K562 (cell line): ENCODE measurements around the gene MPHOSPH9. TPM values are rescaled to one million over a fixed set of nuclear protein-coding genes. Genes with fewer than 3 reads are reported as not detected.

Experiments
- ATAC-seq: fragments of 200-7000 bp; cut with Tn5 transposase; 3 replicates; pipeline ENCODE4 v1.9.1; 2020; ENCODE audit warnings: moderate library complexity
- BruUV-seq: library from RNA; stranded (reverse); fragments of 400-500 nt; replicated peaks from 2 replicates; lab custom pipeline; 2021; lab: Mats Ljungman, UMichigan
- CTCF ChIA-PET: fragments of 300-600 bp; formaldehyde crosslinking; extraction: SDS; loops from one replicate; lab custom pipeline; 2021; ENCODE audit warnings: low intra/inter-chr PET ratio; lab: Yijun Ruan, JAX
- POLR2A ChIA-PET: fragments of 300-600, 350-650 bp; sonication (Branson Sonifier 250); formaldehyde crosslinking; extraction: SDS; loops from one replicate; lab custom pipeline; 2021; ENCODE audit warnings: antibody characterized with exemption, inconsistent platforms; lab: Yijun Ruan, JAX
- DNase-seq, 4 experiments: peaks; one replicate each; pipeline versions ENCODE4 v3.0.0 to v3.0.0-alpha.2; 2011 to 2018; ENCODE audit warnings: low spot score in 3 of 4, mixed read lengths in 3 of 4; ENCODE audit errors: extremely low read depth in 1 of 4
- FAIRE-seq: peaks from 2 replicates; lab custom pipeline; 2011; peaks lifted over from hg19 to GRCh38; lab: Jason Lieb, UNC
- H2AFZ ChIP-seq: 2 replicates; pipeline ENCODE4 v1.6.0; 2011; ENCODE audit warnings: low read depth, low read length, control low read depth, inconsistent platforms
- H3K27ac ChIP-seq: fragments of 200-600 bp; 3 replicates; pipeline ENCODE4 v1.8.0; 2011; ENCODE audit warnings: low read depth, mild to moderate bottlenecking, control low read depth, inconsistent platforms, low read length, moderate library complexity, mixed read lengths; ENCODE audit errors: extremely low read depth
- H3K27me3 ChIP-seq, 2 experiments: fragments of 300-600 bp in 1 of 2; 2 replicates in 1 of 2; 3 replicates in 1 of 2; pipeline versions ENCODE4 v1.6.0 to v1.8.0; 2011; ENCODE audit warnings: inconsistent platforms in 2 of 2, low read length in 2 of 2, mild to moderate bottlenecking in 1 of 2, mixed read lengths in 1 of 2, moderate library complexity in 1 of 2; ENCODE audit not compliant: control insufficient read depth in 2 of 2, insufficient read depth in 2 of 2
- H3K36me3 ChIP-seq: fragments of 300-600 bp; 3 replicates; pipeline ENCODE4 v1.8.0; 2011; ENCODE audit warnings: mild to moderate bottlenecking, low read length, inconsistent platforms; ENCODE audit not compliant: control insufficient read depth, insufficient read depth
- H3K4me1 ChIP-seq, 2 experiments: fragments of 200-600 bp in 1 of 2; replicated peaks in 1 of 2; 2 replicates in 1 of 2; 3 replicates in 1 of 2; pipeline versions ENCODE4 v1.5.1 to v1.8.0; 2011; ENCODE audit warnings: inconsistent platforms in 2 of 2, low read length in 2 of 2, mild to moderate bottlenecking in 1 of 2, mixed read lengths in 1 of 2, moderate library complexity in 1 of 2; ENCODE audit not compliant: control insufficient read depth in 2 of 2, insufficient read depth in 2 of 2
- H3K4me2 ChIP-seq: 2 replicates; pipeline ENCODE4 v1.6.1; 2011; ENCODE audit warnings: low read length, control low read depth, inconsistent platforms, mixed read lengths; ENCODE audit not compliant: insufficient read depth
- H3K4me3 ChIP-seq: fragments of 200-600 bp; sonication (generic), shearing (Covaris generic); 2 replicates; pipeline ENCODE4 v1.5.1; 2016; ENCODE audit warnings: control low read depth, inconsistent platforms
- H3K79me2 ChIP-seq: fragments of 200-600 bp; 3 replicates; pipeline ENCODE4 v1.8.0; 2011; ENCODE audit warnings: low read length, inconsistent platforms; ENCODE audit not compliant: control insufficient read depth, insufficient read depth
- H3K9ac ChIP-seq, 2 experiments: 2 replicates each; pipeline versions ENCODE4 v1.6.0 to v1.6.1; 2011; ENCODE audit warnings: low read depth in 2 of 2, low read length in 2 of 2, control low read depth in 1 of 2, inconsistent platforms in 1 of 2, mild to moderate bottlenecking in 1 of 2, mixed read lengths in 1 of 2; ENCODE audit not compliant: insufficient read depth in 1 of 2
- H3K9me1 ChIP-seq: one replicate; pipeline ENCODE4 v1.6.0; 2011; ENCODE audit warnings: inconsistent platforms, mild to moderate bottlenecking, low read length, moderate library complexity; ENCODE audit not compliant: control insufficient read depth, insufficient read depth
- H3K9me3 ChIP-seq: replicated peaks from 2 replicates; pipeline ENCODE4 v1.5.1; 2011; ENCODE audit warnings: low read depth, low read length, inconsistent platforms; ENCODE audit not compliant: control insufficient read depth, insufficient read depth
- H4K20me1 ChIP-seq: replicated peaks from 2 replicates; pipeline ENCODE4 v1.6.1; 2011; ENCODE audit warnings: low read length, inconsistent platforms, mixed read lengths; ENCODE audit not compliant: control insufficient read depth, insufficient read depth
- DPF2 ChIP-seq: fragments of 450-650 bp; IDR thresholded peaks from 2 replicates; pipeline ENCODE4 v1.6.1; 2016
- SMAD2 ChIP-seq: fragments of 150-350 bp; IDR thresholded peaks from 2 replicates; pipeline ENCODE4 v1.6.1; 2014; ENCODE audit warnings: low read depth, mild to moderate bottlenecking, low read length
- SMAD3 ChIP-seq: fragments of 450-650 bp; formaldehyde crosslinking; conservative IDR thresholded peaks from 2 replicates; pipeline ENCODE4 v1.4.0; 2020; ENCODE audit warnings: mild to moderate bottlenecking
- ZFPM2 ChIP-seq: fragments of 250-450 bp; sonication (Bioruptor Pico); IDR thresholded peaks from 2 replicates; pipeline ENCODE4 v1.5.1; 2022; ENCODE audit warnings: mild to moderate bottlenecking
- ZFX ChIP-seq: sonication (generic); formaldehyde crosslinking; IDR thresholded peaks from 2 replicates; pipeline ENCODE4 v1.8.0; 2022; ENCODE audit warnings: mild to moderate bottlenecking, missing genetic modification reagents, moderate library complexity
- ZNF76 ChIP-seq: fragments of 250-450 bp; sonication (Bioruptor Pico); IDR thresholded peaks from 2 replicates; pipeline ENCODE4 v1.4.0; 2020; ENCODE audit warnings: mild to moderate bottlenecking, moderate library complexity, borderline replicate concordance
- WGBS: fragments of 100-300 bp; shearing (Covaris generic); methylation state at CpG from one replicate; pipeline ENCODE4 v1.1.6; 2016; ENCODE audit warnings: low coverage, mixed read lengths; ENCODE audit not compliant: insufficient coverage; ENCODE audit errors: missing lambda C conversion rate; 5-methylcytosine and 5-hydroxymethylcytosine counted together
- in situ Hi-C: fragments of 300-500 bp; cut with MboI; formaldehyde crosslinking; loops from 4 replicates; pipeline ENCODE4 v1.15.0; 2018; ENCODE audit warnings: inconsistent platforms, mixed read lengths
- intact Hi-C: fragments of 100-400 bp; cut with micrococcal nuclease; formaldehyde crosslinking; loops from 2 replicates; pipeline ENCODE4 v1.14.2; 2022
- polyA plus RNA-seq, 8 experiments: library from polyadenylated mRNA; depleted of rRNA in 4 of 8; stranded (reverse) in 5 of 8; unstranded in 3 of 8; fragments of >200 nt; fragmentation: Nextera tagmentation in 2 of 8; fragmentation: Illumina TruSeq in 1 of 8; extraction: Ambion mirVana in 2 of 8; extraction: Trizol in 1 of 8; gene quantifications; 2 replicates each; pipeline versions ENCODE4 v1.2.1 to v1.2.3, GENCODE V29; 2011 to 2014; ENCODE audit warnings: inconsistent platforms in 1 of 8, missing spikeins in 1 of 8
- total RNA-seq, 7 experiments: library from RNA; depleted of rRNA in 6 of 7; stranded (reverse); fragments of >200 nt in 6 of 7; fragmentation: Illumina TruSeq in 2 of 7; extraction: Trizol in 2 of 7; gene quantifications; 2 replicates each; pipeline versions ENCODE4 v1.2.1 to v1.2.3, GENCODE V29; 2011 to 2021; ENCODE audit warnings: low replicate concordance in 1 of 7

Gene MPHOSPH9
- total and polyA plus RNA-seq, 9 of the 15 experiments (the other 6 are each of a cell fraction or from before 2014, with no cell fraction given): 14.2 to 103 (median 54.5) TPM

GRCh38 chr12:123142518-123142840, 90.5 kb downstream of the MPHOSPH9 start:
- ATAC-seq (no peak), DNase-seq (no peak)
- H3K4me1 ChIP-seq: peaks cover 11 to 35% of the 10 kb centered on the region in 2 experiments; a peak in 4 of 5 replicates
- H3K79me2 ChIP-seq: peaks cover 10% of the 10 kb centered on the region; the same call in 2 of the 3 replicates
- no peaks in the 10 kb centered on the region for H3K9me1 ChIP-seq
- no peaks in the 10 kb centered on the region for H3K27me3 ChIP-seq
- TF ChIP-seq ZNF76 (CRISPR knock-in tag) (no peak), ZFPM2 (CRISPR knock-in tag) (no peak), SMAD2 (no peak), SMAD3 (CRISPR knock-in tag) (no peak), DPF2 (no peak), ZFX (no peak)
- TF ChIP-seq, all 486 proteins: peak for 0
- in situ Hi-C loops (no loop called here), intact Hi-C loops (loop anchor here (10.0 kb wide), 1 partner anchor 158 kb away; the partner anchor contains the start of gene ARL6IP4)
- Histone ChIP-seq H3K4me3 (no peak overlapping the region), H3K27ac (no peak overlapping the region), H3K4me2 (no peak overlapping the region), H2AFZ (no peak overlapping the region), H4K20me1 (0 out of 2 replicates have a peak, but pooled peaks cover 5% of the 10 kb centered on the region), H3K36me3 (no peaks in the 10 kb centered on the region), H3K9ac (no peak overlapping the region), H3K9me3 (no peaks in the 10 kb centered on the region)
- POLR2A ChIA-PET: interaction anchor here (1.0 to 1.1 kb wide), 2 partner anchors 16 to 607 kb away, joined by 3 to 4 read pairs; no protein-coding TSS in a partner anchor
- no TSS peak for BruUV-seq
- FAIRE-seq: no peak
- CTCF ChIA-PET: no interaction called here
- 79% methylated on average over 5 of the region's 5 CpGs for WGBS
